NCI-H2107 treated with DMSO at 0.1 percent for 48 hours (cell line): ENCODE measurements around the gene SALL2.

Experiments used
- DNase-seq: peaks from one replicate; lab custom pipeline; 2025; ENCODE audit not compliant: unreplicated experiment; lab: John Stamatoyannopoulos, UW

SALL2 gene

DNA sequence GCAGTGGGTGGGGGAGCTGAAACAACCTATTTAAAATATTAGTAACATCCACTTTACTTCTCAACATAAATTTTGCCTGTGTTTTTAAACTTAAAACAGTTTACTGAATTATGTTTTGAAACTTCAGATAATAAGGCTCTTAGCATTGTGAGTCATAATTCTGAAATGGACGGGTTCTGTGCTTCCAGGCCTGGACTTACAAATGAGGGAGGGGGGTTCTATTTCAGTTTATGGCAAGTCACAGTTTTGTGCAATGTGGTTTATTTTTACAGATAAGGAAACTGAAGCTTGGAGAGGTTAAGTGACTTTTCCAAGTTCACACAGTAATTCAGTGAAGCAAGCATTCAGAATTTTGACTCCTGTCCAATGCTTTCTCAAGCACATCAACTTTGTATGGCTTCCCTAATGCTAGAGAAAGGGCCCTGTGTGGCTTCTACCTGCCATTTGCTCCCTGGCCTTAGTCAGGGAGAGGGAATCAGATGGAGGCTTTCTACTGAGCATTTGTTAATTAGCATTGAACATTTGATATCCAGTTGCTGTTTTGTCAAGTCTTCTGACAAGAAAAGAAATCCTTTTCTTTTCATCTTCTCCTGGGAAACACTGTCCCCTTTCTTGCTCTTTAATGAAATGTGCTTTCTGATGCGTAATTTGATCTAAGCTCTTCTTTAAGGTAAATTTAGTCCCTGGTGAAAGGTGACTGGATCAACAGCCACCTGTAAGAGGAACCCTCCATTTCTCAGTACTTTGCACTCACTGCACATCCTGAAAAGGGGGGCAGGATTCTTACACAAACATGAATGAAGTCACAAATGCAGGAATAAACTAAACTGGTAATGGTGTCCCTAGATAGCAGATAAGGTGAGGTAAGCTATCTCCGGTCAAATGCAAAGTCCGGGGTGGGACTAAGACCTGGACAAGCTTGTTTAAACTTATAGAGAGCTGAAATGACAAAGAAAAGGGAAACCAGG is 2.5 kb upstream of the SALL2 start:
- peak; percentile 97 for DNase-seq

GRCh38 chr14:21527318-21527679 is 1.2 kb upstream of the SALL2 start:
- DNase-seq, result no peak

DNA sequence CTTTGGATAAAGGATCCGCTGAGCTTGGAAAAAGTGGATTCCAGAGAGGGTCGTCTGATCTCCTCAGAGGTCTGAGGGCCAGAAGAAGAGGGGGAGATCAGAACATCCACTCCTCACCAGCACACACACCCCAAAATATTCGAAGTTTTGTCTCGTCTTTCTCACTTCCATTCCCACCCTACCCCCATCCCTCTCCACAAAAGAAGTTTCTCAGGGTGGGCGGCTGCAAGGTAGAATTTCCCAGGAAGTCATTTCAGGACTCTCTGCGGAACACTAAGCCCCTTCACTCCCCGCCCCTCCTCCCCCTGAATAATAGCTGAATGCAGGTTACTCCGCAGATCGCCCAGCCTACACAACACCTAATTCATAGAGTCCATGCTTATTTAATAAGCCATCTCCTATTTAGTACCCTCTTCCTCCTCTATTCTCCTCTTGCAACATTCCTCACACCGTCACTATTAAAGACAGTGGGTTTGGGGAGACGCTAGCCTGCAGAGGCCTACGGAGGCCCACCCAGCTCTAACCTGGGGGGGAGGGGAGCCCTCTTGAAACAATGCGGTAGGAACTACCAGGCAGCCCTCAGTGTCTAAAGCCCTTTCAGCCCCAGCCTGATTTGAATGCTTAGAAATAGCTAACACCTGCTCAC is 649 bp upstream of the SALL2 start:
- peak; percentile 91 for DNase-seq

DNA sequence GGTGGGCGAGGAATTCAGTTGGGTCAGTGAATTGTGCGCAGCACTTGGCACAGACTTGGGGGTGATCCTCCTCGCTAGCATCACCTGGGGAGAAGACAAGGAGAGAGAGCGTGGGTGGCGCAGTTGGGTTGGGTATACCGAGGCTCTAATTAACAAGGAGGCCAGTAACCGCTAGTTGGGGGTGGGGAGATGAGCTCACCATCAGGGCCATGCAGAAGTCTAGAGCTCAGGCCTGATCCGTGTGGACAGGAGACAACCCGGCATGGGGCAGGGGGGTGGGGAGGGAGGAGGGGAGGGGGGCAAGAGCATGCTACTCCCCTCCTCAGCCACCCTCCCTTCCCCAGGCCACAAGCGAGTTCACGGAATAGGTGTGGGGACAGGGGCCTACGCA is 580 bp downstream of the SALL2 start:
- DNase-seq, result peak; percentile 51

- no peak for DNase-seq
These were observed 1.3 kb downstream of the SALL2 start for GRCh38 chr14:21524575-21525490.

DNA sequence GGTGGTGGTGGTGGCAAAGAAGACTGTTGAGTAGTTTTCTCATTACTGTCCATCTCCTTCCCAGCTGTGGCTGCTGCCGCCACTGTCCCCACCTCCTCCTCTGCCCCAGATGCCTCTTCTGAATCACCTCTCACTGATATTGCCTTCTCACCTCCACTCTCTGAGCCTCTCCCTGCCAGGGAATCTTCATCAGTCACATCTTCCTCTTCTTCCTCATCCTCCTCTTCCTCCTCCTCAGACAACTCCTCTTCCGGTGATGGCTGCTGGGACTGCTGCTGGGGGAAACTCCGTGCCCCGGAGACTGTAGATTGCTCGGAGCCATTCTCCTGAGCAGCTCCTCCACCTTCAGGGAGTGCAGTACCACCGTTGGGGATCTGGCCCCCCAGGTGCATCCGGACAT is 2.9 kb downstream of the SALL2 start:
- no peak for DNase-seq

- no peak for DNase-seq
These were observed 4.6 kb downstream of the SALL2 start for GRCh38 chr14:21521501-21521900.

DNA sequence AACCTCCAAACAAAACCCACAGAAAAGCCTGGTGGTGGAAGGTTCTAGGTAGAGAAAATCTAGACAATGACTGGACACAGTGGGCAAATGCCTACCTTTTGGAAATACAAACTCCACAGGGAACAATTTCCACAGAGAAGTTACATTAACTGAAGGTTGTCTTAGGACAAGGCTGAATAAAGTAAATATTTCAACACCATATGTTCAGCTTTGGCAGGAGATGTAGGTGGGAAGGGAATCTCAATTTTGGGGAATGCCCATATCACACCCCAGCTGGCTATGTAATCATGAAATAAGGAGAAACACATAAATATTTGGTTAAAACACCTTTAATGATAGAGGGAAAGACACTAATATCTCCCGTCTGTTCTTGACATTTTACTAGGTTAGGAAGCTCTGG is 5.4 kb downstream of the SALL2 start:
- no peak for DNase-seq

DNA sequence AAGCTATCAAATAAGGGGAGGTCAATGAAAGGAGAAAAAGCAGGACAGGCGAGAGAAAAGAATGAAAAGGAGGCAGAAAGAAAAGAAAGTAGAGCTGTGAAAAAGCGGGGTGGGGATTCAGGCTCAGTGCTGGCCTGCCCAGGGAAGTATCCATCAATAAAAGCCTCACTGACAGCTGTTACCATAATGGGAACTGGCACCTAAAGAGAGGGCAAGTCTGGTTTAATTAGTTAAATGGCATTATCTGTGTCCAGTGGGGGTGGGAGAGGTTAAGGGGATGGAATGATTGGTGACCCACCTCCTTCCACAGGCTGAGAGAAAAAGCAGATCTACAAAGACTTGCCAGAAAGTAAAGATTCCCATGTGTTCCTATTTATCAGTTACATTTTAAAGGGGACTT is 7.4 kb downstream of the SALL2 start:
- no peak for DNase-seq

GRCh38 chr14:21514341-21514740 is 11.8 kb downstream of the SALL2 start:
- DNase-seq, result no peak

DNA sequence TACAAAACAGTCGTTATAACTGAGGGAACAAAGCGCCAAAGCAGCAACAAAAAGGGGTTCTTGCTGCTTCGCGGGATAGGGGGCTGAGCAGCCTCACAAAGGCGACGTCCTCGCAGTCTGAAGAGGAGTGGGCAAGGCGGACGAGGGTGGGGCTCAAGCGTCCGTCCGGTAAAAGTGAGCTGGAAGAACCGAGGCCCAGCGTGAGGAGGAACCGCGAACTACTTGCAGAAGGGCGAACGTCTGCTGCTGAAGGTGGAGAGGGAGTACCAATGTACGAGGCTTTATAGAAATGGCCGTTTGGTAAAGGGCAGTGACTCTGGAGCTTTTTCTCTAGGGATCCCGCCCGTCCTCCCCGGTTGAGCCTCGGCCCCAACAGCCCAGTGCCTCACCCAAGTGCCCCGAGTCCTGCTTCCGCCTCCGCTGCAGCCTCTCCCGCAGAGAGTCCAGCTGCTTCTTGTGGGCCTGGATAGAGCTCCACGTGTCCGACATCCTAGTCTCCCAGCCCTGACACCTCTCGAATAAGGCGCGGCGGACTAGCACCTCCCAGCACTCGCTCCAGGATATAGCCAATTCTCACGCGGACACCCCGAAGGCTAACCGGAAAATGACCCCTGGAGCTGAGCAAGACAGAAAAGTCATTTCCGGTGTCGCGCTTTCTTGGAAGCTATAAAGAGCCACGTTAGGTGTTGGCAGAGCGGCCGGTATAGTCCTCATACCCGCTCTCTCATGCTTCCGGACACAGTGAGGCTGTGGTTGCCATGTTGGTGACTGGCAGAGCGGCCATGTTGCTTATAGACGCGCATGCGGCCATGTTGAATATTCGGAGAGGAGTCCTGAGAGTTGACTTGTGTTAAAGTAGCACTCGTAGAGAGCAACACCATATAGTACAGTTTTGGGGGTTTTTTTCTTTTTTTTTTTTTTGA is 15.2 kb downstream of the SALL2 start, which contains the start of gene METTL3:
Gene METTL3 (minus strand): TSS at position 606 of the 923 bp plus-strand sequence. CDS start 117 bp downstream, at position 489.
- DNase-seq, result peak; percentile 99

GRCh38 chr14:21509432-21510143 is 16.6 kb downstream of the SALL2 start:
- no peak for DNase-seq

DNA sequence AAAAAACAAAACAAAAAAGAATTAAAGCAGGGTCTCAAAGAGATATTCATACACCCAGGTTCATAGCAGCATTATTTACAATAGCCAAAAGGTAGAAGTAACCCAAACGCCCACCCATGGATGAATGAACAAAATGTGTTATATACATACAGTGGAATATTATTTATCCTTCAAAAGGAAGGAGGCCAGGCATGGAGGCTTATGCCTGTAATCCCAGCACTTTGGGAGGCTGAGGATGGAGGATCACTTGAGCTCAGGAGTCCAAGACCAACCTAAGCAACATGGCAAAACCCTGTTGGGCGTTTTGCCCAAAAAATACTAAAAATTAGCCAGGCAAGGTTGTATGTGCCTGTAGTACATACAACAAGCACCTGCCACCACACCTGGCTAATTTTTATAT is 19.6 kb downstream of the SALL2 start:
- DNase-seq, result no peak

GRCh38 chr14:21505012-21505553 is 21.1 kb downstream of the SALL2 start:
- DNase-seq, result no peak

- DNase-seq, result no peak
These were observed 22.8 kb downstream of the SALL2 start for GRCh38 chr14:21503376-21503775.

- DNase-seq, result no peak
These were observed 24.6 kb downstream of the SALL2 start for GRCh38 chr14:21501568-21501967.

DNA sequence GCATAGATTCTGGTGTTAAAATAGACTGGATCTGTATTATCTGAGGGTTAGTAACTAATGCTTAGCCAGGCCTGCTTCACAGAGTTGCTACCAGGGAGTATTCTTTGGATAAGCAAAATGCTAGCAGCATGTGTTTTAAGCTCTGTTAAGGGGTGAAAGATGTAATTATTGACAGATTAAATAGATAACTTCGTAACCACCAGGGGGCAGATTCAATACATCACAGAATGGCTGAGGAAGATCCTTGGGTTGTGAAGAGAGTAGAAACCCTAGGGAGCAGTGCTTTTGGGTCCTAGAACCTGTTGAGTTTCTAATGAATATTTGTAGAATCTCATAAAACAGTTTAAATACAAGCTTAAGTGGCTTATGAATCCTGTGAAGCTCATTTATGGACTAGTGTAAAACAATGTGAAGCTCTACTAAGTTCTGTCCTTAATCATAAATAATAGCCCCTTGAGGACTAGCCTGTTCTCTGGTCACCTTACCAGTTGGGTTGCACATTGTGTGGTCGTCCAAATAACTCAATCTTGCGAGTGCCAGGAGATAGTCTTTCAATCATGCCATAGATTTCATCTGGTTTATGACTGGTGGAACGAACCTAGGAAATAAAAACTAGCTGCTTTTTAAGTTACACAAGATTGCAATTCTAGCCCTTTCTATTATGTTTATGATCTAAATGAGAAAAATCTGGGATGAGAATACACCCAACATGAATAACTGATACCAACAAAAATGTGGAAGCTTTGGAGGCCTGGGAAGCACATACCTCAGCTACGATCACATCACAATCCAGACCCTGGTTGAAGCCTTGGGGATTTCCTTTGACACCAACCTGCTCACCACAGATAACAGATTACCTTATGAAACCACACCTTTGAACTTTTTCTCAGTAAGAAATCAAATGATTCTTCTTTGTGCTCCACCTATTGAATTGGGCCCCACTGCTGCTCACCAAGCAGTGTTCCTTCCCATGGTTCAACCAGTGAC is 27.3 kb downstream of the SALL2 start:
- DNase-seq, result peak; percentile 75

DNA sequence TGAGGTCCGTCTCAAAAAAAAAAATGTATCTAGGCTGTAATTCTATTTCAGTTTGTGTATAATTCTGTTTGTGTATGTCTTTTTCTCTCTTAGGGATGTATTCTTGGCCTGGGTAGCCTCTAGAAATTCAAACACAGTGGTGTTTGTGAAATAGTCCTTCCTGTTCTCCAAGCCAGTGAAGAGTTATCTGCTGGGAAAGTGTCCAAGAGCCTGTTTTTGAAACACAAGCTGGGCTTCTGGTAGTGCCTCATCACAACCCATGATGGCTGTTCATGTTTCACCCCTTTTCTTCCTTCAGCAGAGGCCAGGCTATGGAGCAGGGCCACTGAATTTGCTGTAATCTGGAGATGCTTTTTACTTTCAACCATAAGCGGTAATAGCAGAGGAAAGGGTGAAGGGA is 29.7 kb downstream of the SALL2 start:
- DNase-seq, result no peak
